ENCODE measurements around the gene PLCB2.

The PLCB2 gene

GRCh38 chr15:40307421-40308211 is at the start of gene PLCB2:
PLCB2 (minus strand) TSS chr15:40307935; CDS start chr15:40307672, 263 bp downstream.
- DNase-seq, result no peak

- DNase-seq, result no peak
These were observed 49.5 kb upstream of the PLCB2 start for GRCh38 chr15:40357246-40357645.

GRCh38 chr15:40355976-40356585 is 48.3 kb upstream of the PLCB2 start:
- DNase-seq, result no peak

GRCh38 chr15:40354408-40355171 is 46.9 kb upstream of the PLCB2 start:
- peak in 1 of 2 experiments; percentile 60 for DNase-seq

- DNase-seq, result no peak
These were observed 46.0 kb upstream of the PLCB2 start for GRCh38 chr15:40353697-40354096.

- no peak for DNase-seq
These were observed 44.7 kb upstream of the PLCB2 start for GRCh38 chr15:40352281-40352901.

GRCh38 chr15:40349163-40349562 is 41.4 kb upstream of the PLCB2 start:
- no peak for DNase-seq

GRCh38 chr15:40348474-40348870 is 40.7 kb upstream of the PLCB2 start:
- no peak for DNase-seq

GRCh38 chr15:40347559-40348473 is 40.1 kb upstream of the PLCB2 start:
- no peak for DNase-seq

- DNase-seq, result no peak
These were observed 39.1 kb upstream of the PLCB2 start for GRCh38 chr15:40346579-40347558.

- DNase-seq, result no peak
These were observed 38.3 kb upstream of the PLCB2 start for GRCh38 chr15:40345867-40346578.

- no peak for DNase-seq
These were observed 37.6 kb upstream of the PLCB2 start for GRCh38 chr15:40345225-40345866.

- peak; percentile 45 to 50 for DNase-seq
These were observed 36.9 kb upstream of the PLCB2 start for GRCh38 chr15:40344631-40345120.

- no peak for DNase-seq
These were observed 36.5 kb upstream of the PLCB2 start for GRCh38 chr15:40344217-40344616.

- no peak for DNase-seq
These were observed 35.8 kb upstream of the PLCB2 start for GRCh38 chr15:40343512-40343911.

- DNase-seq, result no peak
These were observed 34.9 kb upstream of the PLCB2 start for GRCh38 chr15:40342416-40343320.

GRCh38 chr15:40340740-40341400 is 33.1 kb upstream of the PLCB2 start, which contains the start of gene CCDC9B:
CCDC9B (minus strand) TSS chr15:40340939; CDS start chr15:40340819, 120 bp downstream.
- DNase-seq, result peak; percentile 65 to 74

Data from NCI-H2081 (cell line).